ENCODE results near the gene PARP3.

DNA sequence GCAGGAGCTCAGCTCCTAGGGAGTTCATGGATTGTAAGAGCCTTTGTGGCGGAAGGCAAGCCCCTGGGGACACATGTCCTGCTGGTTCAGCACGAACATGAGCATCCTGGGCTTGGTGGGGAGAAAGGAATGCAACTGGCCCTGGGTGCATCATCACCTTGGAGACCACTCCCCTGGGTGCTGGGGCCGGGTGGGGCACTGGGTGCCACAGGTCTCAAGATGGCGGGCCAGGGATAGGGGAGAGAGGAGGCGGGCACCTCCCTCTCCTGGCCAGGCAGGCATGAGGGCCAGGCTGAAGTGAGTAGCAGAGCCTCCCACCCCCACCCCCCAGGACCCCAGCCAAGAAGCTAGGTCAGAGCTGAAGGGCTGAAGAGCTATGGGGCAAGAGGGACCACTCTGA lies 24.3 kb downstream of the PARP3 start:
- TF ChIP-seq RBM34 (IDR thresholded peaks at IDR 0.05; ENCODE audit: borderline replicate concordance, insufficient read depth, low read length), result no peak
- TF ChIP-seq, protein P1, sequence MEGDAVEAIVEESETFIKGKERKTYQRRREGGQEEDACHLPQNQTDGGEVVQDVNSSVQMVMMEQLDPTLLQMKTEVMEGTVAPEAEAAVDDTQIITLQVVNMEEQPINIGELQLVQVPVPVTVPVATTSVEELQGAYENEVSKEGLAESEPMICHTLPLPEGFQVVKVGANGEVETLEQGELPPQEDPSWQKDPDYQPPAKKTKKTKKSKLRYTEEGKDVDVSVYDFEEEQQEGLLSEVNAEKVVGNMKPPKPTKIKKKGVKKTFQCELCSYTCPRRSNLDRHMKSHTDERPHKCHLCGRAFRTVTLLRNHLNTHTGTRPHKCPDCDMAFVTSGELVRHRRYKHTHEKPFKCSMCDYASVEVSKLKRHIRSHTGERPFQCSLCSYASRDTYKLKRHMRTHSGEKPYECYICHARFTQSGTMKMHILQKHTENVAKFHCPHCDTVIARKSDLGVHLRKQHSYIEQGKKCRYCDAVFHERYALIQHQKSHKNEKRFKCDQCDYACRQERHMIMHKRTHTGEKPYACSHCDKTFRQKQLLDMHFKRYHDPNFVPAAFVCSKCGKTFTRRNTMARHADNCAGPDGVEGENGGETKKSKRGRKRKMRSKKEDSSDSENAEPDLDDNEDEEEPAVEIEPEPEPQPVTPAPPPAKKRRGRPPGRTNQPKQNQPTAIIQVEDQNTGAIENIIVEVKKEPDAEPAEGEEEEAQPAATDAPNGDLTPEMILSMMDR (IDR thresholded peaks at IDR 0.05 in 2 of 3, conservative IDR thresholded peaks at IDR 0.05 in 1 of 3; ENCODE audit: insufficient read depth in 2 of 3, low read depth in 1 of 3, low read length in 3 of 3), result no peak
- no peak for TF ChIP-seq ZZZ3 (IDR thresholded peaks at IDR 0.05)
- TF ChIP-seq, protein P2, sequence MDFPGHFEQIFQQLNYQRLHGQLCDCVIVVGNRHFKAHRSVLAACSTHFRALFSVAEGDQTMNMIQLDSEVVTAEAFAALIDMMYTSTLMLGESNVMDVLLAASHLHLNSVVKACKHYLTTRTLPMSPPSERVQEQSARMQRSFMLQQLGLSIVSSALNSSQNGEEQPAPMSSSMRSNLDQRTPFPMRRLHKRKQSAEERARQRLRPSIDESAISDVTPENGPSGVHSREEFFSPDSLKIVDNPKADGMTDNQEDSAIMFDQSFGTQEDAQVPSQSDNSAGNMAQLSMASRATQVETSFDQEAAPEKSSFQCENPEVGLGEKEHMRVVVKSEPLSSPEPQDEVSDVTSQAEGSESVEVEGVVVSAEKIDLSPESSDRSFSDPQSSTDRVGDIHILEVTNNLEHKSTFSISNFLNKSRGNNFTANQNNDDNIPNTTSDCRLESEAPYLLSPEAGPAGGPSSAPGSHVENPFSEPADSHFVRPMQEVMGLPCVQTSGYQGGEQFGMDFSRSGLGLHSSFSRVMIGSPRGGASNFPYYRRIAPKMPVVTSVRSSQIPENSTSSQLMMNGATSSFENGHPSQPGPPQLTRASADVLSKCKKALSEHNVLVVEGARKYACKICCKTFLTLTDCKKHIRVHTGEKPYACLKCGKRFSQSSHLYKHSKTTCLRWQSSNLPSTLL (IDR thresholded peaks at IDR 0.05), result no peak
